K562 (cell line): ENCODE measurements around the gene PCDHB7. TPM values are rescaled to one million over a fixed set of nuclear protein-coding genes. Genes with fewer than 3 reads are reported as not detected.
A peak's percentile ranks its signal among the peaks of the same experiment; 100 is the strongest.

Experiments
- ATAC-seq: fragments of 200-7000 bp; cut with Tn5 transposase; 3 replicates; pipeline ENCODE4 v1.9.1; 2020; ENCODE audit warnings: moderate library complexity
- BruUV-seq: library from RNA; stranded (reverse); fragments of 400-500 nt; replicated peaks from 2 replicates; lab custom pipeline; 2021; lab: Mats Ljungman, UMichigan
- CTCF ChIA-PET: fragments of 300-600 bp; formaldehyde crosslinking; extraction: SDS; loops from one replicate; lab custom pipeline; 2021; ENCODE audit warnings: low intra/inter-chr PET ratio; lab: Yijun Ruan, JAX
- POLR2A ChIA-PET: fragments of 300-600, 350-650 bp; sonication (Branson Sonifier 250); formaldehyde crosslinking; extraction: SDS; loops from one replicate; lab custom pipeline; 2021; ENCODE audit warnings: antibody characterized with exemption, inconsistent platforms; lab: Yijun Ruan, JAX
- DNase-seq, 4 experiments: peaks; one replicate each; pipeline versions ENCODE4 v3.0.0 to v3.0.0-alpha.2; 2011 to 2018; ENCODE audit warnings: low spot score in 3 of 4, mixed read lengths in 3 of 4; ENCODE audit errors: extremely low read depth in 1 of 4
- FAIRE-seq: peaks from 2 replicates; lab custom pipeline; 2011; peaks lifted over from hg19 to GRCh38; lab: Jason Lieb, UNC
- H2AFZ ChIP-seq: 2 replicates; pipeline ENCODE4 v1.6.0; 2011; ENCODE audit warnings: low read depth, low read length, control low read depth, inconsistent platforms
- H3K27ac ChIP-seq: fragments of 200-600 bp; 3 replicates; pipeline ENCODE4 v1.8.0; 2011; ENCODE audit warnings: low read depth, mild to moderate bottlenecking, control low read depth, inconsistent platforms, low read length, moderate library complexity, mixed read lengths; ENCODE audit errors: extremely low read depth
- H3K27me3 ChIP-seq, 2 experiments: fragments of 300-600 bp in 1 of 2; 2 replicates in 1 of 2; 3 replicates in 1 of 2; pipeline versions ENCODE4 v1.6.0 to v1.8.0; 2011; ENCODE audit warnings: inconsistent platforms in 2 of 2, low read length in 2 of 2, mild to moderate bottlenecking in 1 of 2, mixed read lengths in 1 of 2, moderate library complexity in 1 of 2; ENCODE audit not compliant: control insufficient read depth in 2 of 2, insufficient read depth in 2 of 2
- H3K36me3 ChIP-seq: fragments of 300-600 bp; 3 replicates; pipeline ENCODE4 v1.8.0; 2011; ENCODE audit warnings: mild to moderate bottlenecking, low read length, inconsistent platforms; ENCODE audit not compliant: control insufficient read depth, insufficient read depth
- H3K4me1 ChIP-seq, 2 experiments: fragments of 200-600 bp in 1 of 2; replicated peaks in 1 of 2; 2 replicates in 1 of 2; 3 replicates in 1 of 2; pipeline versions ENCODE4 v1.5.1 to v1.8.0; 2011; ENCODE audit warnings: inconsistent platforms in 2 of 2, low read length in 2 of 2, mild to moderate bottlenecking in 1 of 2, mixed read lengths in 1 of 2, moderate library complexity in 1 of 2; ENCODE audit not compliant: control insufficient read depth in 2 of 2, insufficient read depth in 2 of 2
- H3K4me2 ChIP-seq: 2 replicates; pipeline ENCODE4 v1.6.1; 2011; ENCODE audit warnings: low read length, control low read depth, inconsistent platforms, mixed read lengths; ENCODE audit not compliant: insufficient read depth
- H3K4me3 ChIP-seq: fragments of 200-600 bp; sonication (generic), shearing (Covaris generic); 2 replicates; pipeline ENCODE4 v1.5.1; 2016; ENCODE audit warnings: control low read depth, inconsistent platforms
- H3K79me2 ChIP-seq: fragments of 200-600 bp; 3 replicates; pipeline ENCODE4 v1.8.0; 2011; ENCODE audit warnings: low read length, inconsistent platforms; ENCODE audit not compliant: control insufficient read depth, insufficient read depth
- H3K9ac ChIP-seq, 2 experiments: 2 replicates each; pipeline versions ENCODE4 v1.6.0 to v1.6.1; 2011; ENCODE audit warnings: low read depth in 2 of 2, low read length in 2 of 2, control low read depth in 1 of 2, inconsistent platforms in 1 of 2, mild to moderate bottlenecking in 1 of 2, mixed read lengths in 1 of 2; ENCODE audit not compliant: insufficient read depth in 1 of 2
- H3K9me1 ChIP-seq: one replicate; pipeline ENCODE4 v1.6.0; 2011; ENCODE audit warnings: inconsistent platforms, mild to moderate bottlenecking, low read length, moderate library complexity; ENCODE audit not compliant: control insufficient read depth, insufficient read depth
- H3K9me3 ChIP-seq: replicated peaks from 2 replicates; pipeline ENCODE4 v1.5.1; 2011; ENCODE audit warnings: low read depth, low read length, inconsistent platforms; ENCODE audit not compliant: control insufficient read depth, insufficient read depth
- H4K20me1 ChIP-seq: replicated peaks from 2 replicates; pipeline ENCODE4 v1.6.1; 2011; ENCODE audit warnings: low read length, inconsistent platforms, mixed read lengths; ENCODE audit not compliant: control insufficient read depth, insufficient read depth
- ATF1 ChIP-seq, 2 experiments: fragments of 450-650 bp in 1 of 2; IDR thresholded peaks; 2 replicates each; pipeline ENCODE4 v1.6.1; 2016; ENCODE audit warnings: missing compliant biosample characterization in 1 of 2, missing genetic modification characterization in 1 of 2
- MBD2 ChIP-seq: sonication (generic); IDR thresholded peaks from 2 replicates; pipeline ENCODE4 v1.6.1; 2016; ENCODE audit warnings: low read depth, borderline replicate concordance
- MXI1 ChIP-seq: IDR thresholded peaks from 2 replicates; pipeline ENCODE4 v1.6.1; 2011; ENCODE audit warnings: low read depth, mild to moderate bottlenecking, improper control_type of control experiment, low read length
- PCBP1 ChIP-seq: fragments of 200-400 bp; formaldehyde crosslinking; IDR thresholded peaks from 2 replicates; pipeline ENCODE4 v1.6.1; 2018; ENCODE audit warnings: mild to moderate bottlenecking, low read depth, low read length; ENCODE audit not compliant: poor library complexity, severe bottlenecking
- RFX7 ChIP-seq: fragments of 250-450 bp; sonication (Bioruptor Pico); IDR thresholded peaks from 2 replicates; pipeline ENCODE4 v1.5.1; 2021; ENCODE audit warnings: mild to moderate bottlenecking
- TEAD4 ChIP-seq, 2 experiments: sonication (generic) in 1 of 2; formaldehyde crosslinking in 1 of 2; IDR thresholded peaks; 2 replicates each; pipeline versions ENCODE4 v1.6.1 to v1.8.0; 2012 to 2022; ENCODE audit warnings: borderline replicate concordance in 1 of 2, inconsistent platforms in 1 of 2, low read length in 1 of 2, mild to moderate bottlenecking in 1 of 2, missing genetic modification reagents in 1 of 2
- ZBED1 ChIP-seq: IDR thresholded peaks from 2 replicates; pipeline ENCODE4 v1.6.1; 2014
- WGBS: fragments of 100-300 bp; shearing (Covaris generic); methylation state at CpG from one replicate; pipeline ENCODE4 v1.1.6; 2016; ENCODE audit warnings: low coverage, mixed read lengths; ENCODE audit not compliant: insufficient coverage; ENCODE audit errors: missing lambda C conversion rate; 5-methylcytosine and 5-hydroxymethylcytosine counted together
- in situ Hi-C: fragments of 300-500 bp; cut with MboI; formaldehyde crosslinking; loops from 4 replicates; pipeline ENCODE4 v1.15.0; 2018; ENCODE audit warnings: inconsistent platforms, mixed read lengths
- intact Hi-C: fragments of 100-400 bp; cut with micrococcal nuclease; formaldehyde crosslinking; loops from 2 replicates; pipeline ENCODE4 v1.14.2; 2022
- polyA plus RNA-seq, 8 experiments: library from polyadenylated mRNA; depleted of rRNA in 4 of 8; stranded (reverse) in 5 of 8; unstranded in 3 of 8; fragments of >200 nt; fragmentation: Nextera tagmentation in 2 of 8; fragmentation: Illumina TruSeq in 1 of 8; extraction: Ambion mirVana in 2 of 8; extraction: Trizol in 1 of 8; gene quantifications; 2 replicates each; pipeline versions ENCODE4 v1.2.1 to v1.2.3, GENCODE V29; 2011 to 2014; ENCODE audit warnings: inconsistent platforms in 1 of 8, missing spikeins in 1 of 8
- total RNA-seq, 7 experiments: library from RNA; depleted of rRNA in 6 of 7; stranded (reverse); fragments of >200 nt in 6 of 7; fragmentation: Illumina TruSeq in 2 of 7; extraction: Trizol in 2 of 7; gene quantifications; 2 replicates each; pipeline versions ENCODE4 v1.2.1 to v1.2.3, GENCODE V29; 2011 to 2021; ENCODE audit warnings: low replicate concordance in 1 of 7
- TF ChIP-seq, protein P1 (sequence below): sonication (generic); formaldehyde crosslinking; IDR thresholded peaks from 2 replicates; pipeline ENCODE4 v1.8.0; 2022; ENCODE audit warnings: mild to moderate bottlenecking, low read depth, missing genetic modification reagents
- TF ChIP-seq, protein P2 (sequence below), 3 experiments: IDR thresholded peaks in 2 of 3; conservative IDR thresholded peaks in 1 of 3; 2 replicates each; pipeline ENCODE4 v1.5.1; 2011 to 2012; ENCODE audit warnings: low read length in 3 of 3, mild to moderate bottlenecking in 3 of 3, control low read depth in 2 of 3, improper control_type of control experiment in 1 of 3, inconsistent platforms in 1 of 3, low read depth in 1 of 3, mixed read lengths in 1 of 3, moderate library complexity in 1 of 3; ENCODE audit not compliant: insufficient read depth in 2 of 3

PCDHB7 gene
- total and polyA plus RNA-seq, 9 of the 15 experiments (the other 6 are each of a cell fraction or from before 2014, with no cell fraction given) = not detected

- ATAC-seq (peak; percentile 73), FAIRE-seq (no peak), DNase-seq (peak in 2 of 4 experiments; percentile 13 to 30)
- in situ Hi-C loops (no loop called here), intact Hi-C loops (no loop called here)
- Histone ChIP-seq H3K79me2 (no peaks in the 10 kb centered on the region), H3K4me2 (no peak within 1 kb of the TSS), H3K4me3 (no peak within 1 kb of the TSS), H3K9me1 (no peaks in the 10 kb centered on the region), H3K9me3 (no peaks in the 10 kb centered on the region), H3K4me1 (no peaks in the 10 kb centered on the region), H3K27me3 (peaks cover 0 to 15% of the 10 kb centered on the region in 2 experiments; a peak in 2 of 5 replicates), H3K27ac (no peak within 1 kb of the TSS), H2AFZ (no peak within 1 kb of the TSS), H3K36me3 (no peaks in the 10 kb centered on the region), H3K9ac (no peak within 1 kb of the TSS), H4K20me1 (no peaks in the 10 kb centered on the region)
- ChIA-PET CTCF (no interaction called here), POLR2A (no interaction called here)
- TF ChIP-seq, protein P1, sequence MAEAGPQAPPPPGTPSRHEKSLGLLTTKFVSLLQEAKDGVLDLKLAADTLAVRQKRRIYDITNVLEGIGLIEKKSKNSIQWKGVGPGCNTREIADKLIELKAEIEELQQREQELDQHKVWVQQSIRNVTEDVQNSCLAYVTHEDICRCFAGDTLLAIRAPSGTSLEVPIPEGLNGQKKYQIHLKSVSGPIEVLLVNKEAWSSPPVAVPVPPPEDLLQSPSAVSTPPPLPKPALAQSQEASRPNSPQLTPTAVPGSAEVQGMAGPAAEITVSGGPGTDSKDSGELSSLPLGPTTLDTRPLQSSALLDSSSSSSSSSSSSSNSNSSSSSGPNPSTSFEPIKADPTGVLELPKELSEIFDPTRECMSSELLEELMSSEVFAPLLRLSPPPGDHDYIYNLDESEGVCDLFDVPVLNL (CRISPR knock-in tag) = no peak
- TF ChIP-seq PCBP1 = no peak
- TF ChIP-seq ZBED1 = no peak
- TF ChIP-seq MXI1 = no peak
- no peak for TF ChIP-seq RFX7 (CRISPR knock-in tag)
- no peak for TF ChIP-seq MBD2
- no peak for TF ChIP-seq TEAD4 (IDR thresholded peaks at IDR 0.05; ENCODE audit: low read length)
- no peak for TF ChIP-seq TEAD4 (CRISPR knock-in tag; IDR thresholded peaks at IDR 0.05; ENCODE audit: borderline replicate concordance)
- TF ChIP-seq ATF1 (CRISPR knock-in tag; IDR thresholded peaks at IDR 0.05) = no peak
- TF ChIP-seq ATF1 (tag; IDR thresholded peaks at IDR 0.05) = no peak
- TF ChIP-seq, protein P2, sequence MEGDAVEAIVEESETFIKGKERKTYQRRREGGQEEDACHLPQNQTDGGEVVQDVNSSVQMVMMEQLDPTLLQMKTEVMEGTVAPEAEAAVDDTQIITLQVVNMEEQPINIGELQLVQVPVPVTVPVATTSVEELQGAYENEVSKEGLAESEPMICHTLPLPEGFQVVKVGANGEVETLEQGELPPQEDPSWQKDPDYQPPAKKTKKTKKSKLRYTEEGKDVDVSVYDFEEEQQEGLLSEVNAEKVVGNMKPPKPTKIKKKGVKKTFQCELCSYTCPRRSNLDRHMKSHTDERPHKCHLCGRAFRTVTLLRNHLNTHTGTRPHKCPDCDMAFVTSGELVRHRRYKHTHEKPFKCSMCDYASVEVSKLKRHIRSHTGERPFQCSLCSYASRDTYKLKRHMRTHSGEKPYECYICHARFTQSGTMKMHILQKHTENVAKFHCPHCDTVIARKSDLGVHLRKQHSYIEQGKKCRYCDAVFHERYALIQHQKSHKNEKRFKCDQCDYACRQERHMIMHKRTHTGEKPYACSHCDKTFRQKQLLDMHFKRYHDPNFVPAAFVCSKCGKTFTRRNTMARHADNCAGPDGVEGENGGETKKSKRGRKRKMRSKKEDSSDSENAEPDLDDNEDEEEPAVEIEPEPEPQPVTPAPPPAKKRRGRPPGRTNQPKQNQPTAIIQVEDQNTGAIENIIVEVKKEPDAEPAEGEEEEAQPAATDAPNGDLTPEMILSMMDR (IDR thresholded peaks at IDR 0.05 in 2 of 3, conservative IDR thresholded peaks at IDR 0.05 in 1 of 3; ENCODE audit: insufficient read depth in 2 of 3, low read depth in 1 of 3, low read length in 3 of 3) = peak; percentile 21 to 42 (median 40); a peak in 4 of 6 replicates
- BruUV-seq = no TSS peak
- WGBS = under 1% methylated on average over 18 of the region's 18 CpGs
These were observed 22.6 kb upstream of the PCDHB7 start, which contains the start of gene PCDHB6 for GRCh38 chr5:141149812-141150211. Gene PCDHB6, plus strand, starts transcription at chr5:141150057. Its CDS starts 201 bp downstream, at chr5:141150258.
